ENCODE data around the gene LKAAEAR1. TPM values are rescaled to one million over a fixed set of nuclear protein-coding genes. Genes with fewer than 3 reads are reported as not detected.

Gene LKAAEAR1
- total RNA-seq, 2 experiments from 2014 or later, result not detected

GRCh38 chr20:64086801-64087200, 2.6 kb upstream of the LKAAEAR1 start:
- CTCF ChIA-PET, result interaction anchor here (1.0 to 4.8 kb wide), 4 partner anchors 9 to 48 kb away, joined by 3 to 30 read pairs (median 4); no protein-coding TSS in a partner anchor
- ATAC-seq, result no peak
- H3K4me1 Mint-ChIP-seq, result peaks cover 16% of the 10 kb centered on the region
- DNase-seq, result no peak
- H3K27me3 Mint-ChIP-seq, result peaks cover 27% of the 10 kb centered on the region
- peaks cover 2% of the 10 kb centered on the region for H3K9me3 Mint-ChIP-seq (ENCODE audit: low read depth)
- no peak overlapping the region for H3K4me3 Mint-ChIP-seq
- no peaks in the 10 kb centered on the region for H3K36me3 Mint-ChIP-seq
- H3K27ac Mint-ChIP-seq, result no peak overlapping the region

- H3K9me3 Mint-ChIP-seq (ENCODE audit: low read depth), result peaks cover 2% of the 10 kb centered on the region
Observed at GRCh38 chr20:64084685-64085152, 521 bp upstream of the LKAAEAR1 start.

GRCh38 chr20:64083378-64083803, 807 bp downstream of the LKAAEAR1 start:
- peaks cover 4% of the 10 kb centered on the region for H3K36me3 Mint-ChIP-seq
- H3K9me3 Mint-ChIP-seq (ENCODE audit: low read depth), result peaks cover 2% of the 10 kb centered on the region
- no peak overlapping the region for H3K27ac Mint-ChIP-seq
- peak overlapping the region; percentile 58 for H3K4me3 Mint-ChIP-seq
- peaks cover 30% of the 10 kb centered on the region for H3K27me3 Mint-ChIP-seq
- CTCF ChIA-PET, result interaction anchor here (0.7 to 8.4 kb wide), 17 partner anchors 12 to 587 kb away, joined by 3 to 110 read pairs (median 5); partner anchors contain the start of genes NPBWR2, PCMTD2, SAMD10 and TCEA2
- DNase-seq (peak; percentile 78), ATAC-seq (peak; percentile 48)
- H3K4me1 Mint-ChIP-seq, result peaks cover 22% of the 10 kb centered on the region

More at GRCh38 chr20:64084685-64085152, 521 bp upstream of the LKAAEAR1 start:
- no peak overlapping the region for H3K27ac Mint-ChIP-seq
- ATAC-seq, result no peak
- H3K27me3 Mint-ChIP-seq, result peaks cover 30% of the 10 kb centered on the region
- peaks cover 22% of the 10 kb centered on the region for H3K4me1 Mint-ChIP-seq
- CTCF ChIA-PET, result interaction anchor here (1.2 to 8.4 kb wide), 10 partner anchors 11 to 201 kb away, joined by 4 to 110 read pairs (median 6); partner anchors contain the start of gene TCEA2
- DNase-seq, result no peak
- H3K36me3 Mint-ChIP-seq, result no peaks in the 10 kb centered on the region
- H3K4me3 Mint-ChIP-seq, result peak overlapping the region; percentile 54

GRCh38 chr20:64082820-64083377, 1.3 kb downstream of the LKAAEAR1 start:
- CTCF ChIA-PET, result interaction anchor here (1.0 to 8.4 kb wide), 15 partner anchors 13 to 587 kb away, joined by 3 to 110 read pairs (median 5); partner anchors contain the start of genes NPBWR2, PCMTD2, SAMD10 and TCEA2
- Mint-ChIP-seq H3K36me3 (peaks cover 5% of the 10 kb centered on the region), H3K27ac (no peak overlapping the region), H3K4me1 (peaks cover 22% of the 10 kb centered on the region), H3K9me3 (ENCODE audit: low read depth) (peaks cover 2% of the 10 kb centered on the region), H3K27me3 (peaks cover 30% of the 10 kb centered on the region), H3K4me3 (peak overlapping the region; percentile 58)
- DNase-seq, result no peak
- ATAC-seq, result no peak

- H3K36me3 Mint-ChIP-seq, result peaks cover 9% of the 10 kb centered on the region
- peaks cover 2% of the 10 kb centered on the region for H3K9me3 Mint-ChIP-seq (ENCODE audit: low read depth)
- CTCF ChIA-PET, result interaction anchor here (1.4 to 8.4 kb wide), 4 partner anchors 39 to 102 kb away, joined by 3 to 110 read pairs (median 18); no protein-coding TSS in a partner anchor
Observed at GRCh38 chr20:64082126-64082731, 2.0 kb downstream of the LKAAEAR1 start.

GRCh38 chr20:64081624-64081964, 2.6 kb downstream of the LKAAEAR1 start:
- no peak for DNase-seq
- Mint-ChIP-seq H3K4me3 (no peak overlapping the region), H3K27me3 (peaks cover 30% of the 10 kb centered on the region), H3K9me3 (ENCODE audit: low read depth) (peaks cover under 1% of the 10 kb centered on the region), H3K36me3 (peaks cover 10% of the 10 kb centered on the region), H3K4me1 (peaks cover 26% of the 10 kb centered on the region), H3K27ac (no peak overlapping the region)
- ATAC-seq, result no peak
- CTCF ChIA-PET, result interaction anchor here (1.4 to 8.4 kb wide), 5 partner anchors 14 to 101 kb away, joined by 3 to 110 read pairs (median 35); no protein-coding TSS in a partner anchor

More at GRCh38 chr20:64082126-64082731, 2.0 kb downstream of the LKAAEAR1 start:
- no peak overlapping the region for H3K27ac Mint-ChIP-seq
- peaks cover 23% of the 10 kb centered on the region for H3K4me1 Mint-ChIP-seq
- ATAC-seq, result no peak
- no peak overlapping the region for H3K4me3 Mint-ChIP-seq
- no peak for DNase-seq
- H3K27me3 Mint-ChIP-seq, result peaks cover 30% of the 10 kb centered on the region

- H3K36me3 Mint-ChIP-seq, result peaks cover 10% of the 10 kb centered on the region
- no peaks in the 10 kb centered on the region for H3K9me3 Mint-ChIP-seq (ENCODE audit: low read depth)
- peak overlapping the region; percentile 67 for H3K4me3 Mint-ChIP-seq
- H3K27ac Mint-ChIP-seq, result peak overlapping the region; percentile 62
- ATAC-seq, result no peak
- peaks cover 31% of the 10 kb centered on the region for H3K4me1 Mint-ChIP-seq
- no peak for DNase-seq
- peaks cover 26% of the 10 kb centered on the region for H3K27me3 Mint-ChIP-seq
- CTCF ChIA-PET, result interaction anchor here (0.9 to 8.4 kb wide), 6 partner anchors 14 to 101 kb away, joined by 3 to 110 read pairs (median 19); no protein-coding TSS in a partner anchor
Observed at GRCh38 chr20:64080813-64081623, 3.2 kb downstream of the LKAAEAR1 start.

GRCh38 chr20:64080013-64080812, 4.0 kb downstream of the LKAAEAR1 start, which contains the start of gene OPRL1:
Gene OPRL1, plus strand, starts transcription at chr20:64080082. Its CDS starts 12,639 bp downstream, at chr20:64092721.
- Mint-ChIP-seq H3K9me3 (ENCODE audit: low read depth) (no peaks in the 10 kb centered on the region), H3K4me3 (peak within 1 kb of the TSS; percentile 87), H3K27me3 (peaks cover 17% of the 10 kb centered on the region), H3K36me3 (peaks cover 13% of the 10 kb centered on the region), H3K27ac (peak within 1 kb of the TSS; percentile 88), H3K4me1 (peaks cover 38% of the 10 kb centered on the region)
- DNase-seq (no peak), ATAC-seq (peak; percentile 8)
- CTCF ChIA-PET, result interaction anchor here (0.9 to 8.4 kb wide), 10 partner anchors 13 to 543 kb away, joined by 3 to 110 read pairs (median 6); partner anchors contain the start of genes PRPF6 and PTK6

GRCh38 chr20:64079273-64080012, 4.8 kb downstream of the LKAAEAR1 start, which contains the start of gene RGS19:
Gene RGS19, minus strand, starts transcription at chr20:64079518. Its CDS starts 2,632 bp downstream, at chr20:64076886.
- CTCF ChIA-PET, result interaction anchor here (1.0 to 8.4 kb wide), 9 partner anchors 12 to 542 kb away, joined by 5 to 110 read pairs (median 8); partner anchors contain the start of genes PRPF6 and PTK6
- Mint-ChIP-seq H3K9me3 (ENCODE audit: low read depth) (no peaks in the 10 kb centered on the region), H3K36me3 (peaks cover 17% of the 10 kb centered on the region), H3K4me3 (peak within 1 kb of the TSS; percentile 87), H3K27ac (peak within 1 kb of the TSS; percentile 88), H3K4me1 (peaks cover 40% of the 10 kb centered on the region), H3K27me3 (peaks cover 12% of the 10 kb centered on the region)
- DNase-seq (peak; percentile 85), ATAC-seq (peak; percentile 52)

- Mint-ChIP-seq H3K9me3 (ENCODE audit: low read depth) (no peaks in the 10 kb centered on the region), H3K36me3 (peaks cover 21% of the 10 kb centered on the region), H3K4me3 (peak overlapping the region; percentile 87), H3K27ac (peak overlapping the region; percentile 88), H3K4me1 (peaks cover 41% of the 10 kb centered on the region), H3K27me3 (peaks cover 8% of the 10 kb centered on the region)
- ATAC-seq, result no peak
- no peak for DNase-seq
- CTCF ChIA-PET, result interaction anchor here (0.5 to 8.4 kb wide), 10 partner anchors 12 to 541 kb away, joined by 3 to 110 read pairs (median 7); partner anchors contain the start of genes PRPF6 and PTK6
Observed at GRCh38 chr20:64078934-64079272, 5.3 kb downstream of the LKAAEAR1 start.

- Mint-ChIP-seq H3K4me3 (peak overlapping the region; percentile 87), H3K9me3 (ENCODE audit: low read depth) (no peaks in the 10 kb centered on the region), H3K4me1 (peaks cover 43% of the 10 kb centered on the region), H3K36me3 (peaks cover 24% of the 10 kb centered on the region), H3K27me3 (peaks cover 6% of the 10 kb centered on the region), H3K27ac (peak overlapping the region; percentile 88)
- CTCF ChIA-PET, result interaction anchor here (0.7 to 8.4 kb wide), 11 partner anchors 8 to 541 kb away, joined by 3 to 110 read pairs (median 5); partner anchors contain the start of genes LIME1, PRPF6 and PTK6
- DNase-seq (peak; percentile 89), ATAC-seq (peak; percentile 59)
Observed at GRCh38 chr20:64077876-64078551, 6.2 kb downstream of the LKAAEAR1 start.
